ENCODE measurements around the gene ZNF43.
"Not testable (repeated sequence)": the region's sequence is repeated elsewhere in the genome, so short reads cannot be mapped to it uniquely, and the experiment has no call there.

The ZNF43 gene

GRCh38 chr19:21808400-21809000 lies 27.5 kb downstream of the ZNF43 start:
- DNase-seq (ENCODE audit: low read depth): not testable (repeated sequence)

DNA sequence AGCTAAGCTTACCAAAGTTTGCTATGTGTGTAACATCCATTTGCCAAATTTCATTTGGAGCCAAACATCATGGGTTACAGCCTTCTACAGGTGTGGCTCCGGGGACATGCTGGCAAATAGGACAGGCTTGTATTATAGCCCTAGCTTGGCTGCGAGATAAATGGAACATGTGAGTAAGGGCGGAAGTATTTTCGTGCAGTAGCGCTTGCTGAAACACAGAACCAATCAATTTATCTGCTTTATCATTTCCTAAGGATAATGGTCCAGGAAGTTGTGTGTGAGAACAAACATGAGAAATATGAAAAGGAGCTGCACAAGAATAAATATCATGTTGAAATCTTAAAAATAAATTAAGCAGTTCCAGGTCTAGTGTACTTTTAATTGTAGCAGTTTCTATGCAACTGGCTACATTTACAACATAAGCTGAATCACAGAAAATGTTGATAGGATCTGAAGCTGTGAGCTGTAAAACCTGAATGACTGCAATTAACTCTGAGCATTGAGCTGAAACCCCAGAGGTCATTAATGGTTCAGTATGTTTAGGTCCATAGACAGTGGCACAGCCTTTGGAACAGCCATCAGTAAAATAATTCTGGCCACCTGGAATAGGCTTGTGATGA lies 46.4 kb downstream of the ZNF43 start:
- no peak for DNase-seq (ENCODE audit: low read depth)

GRCh38 chr19:21786936-21787335 lies 49.0 kb downstream of the ZNF43 start:
- DNase-seq (ENCODE audit: low read depth): no peak

DNA sequence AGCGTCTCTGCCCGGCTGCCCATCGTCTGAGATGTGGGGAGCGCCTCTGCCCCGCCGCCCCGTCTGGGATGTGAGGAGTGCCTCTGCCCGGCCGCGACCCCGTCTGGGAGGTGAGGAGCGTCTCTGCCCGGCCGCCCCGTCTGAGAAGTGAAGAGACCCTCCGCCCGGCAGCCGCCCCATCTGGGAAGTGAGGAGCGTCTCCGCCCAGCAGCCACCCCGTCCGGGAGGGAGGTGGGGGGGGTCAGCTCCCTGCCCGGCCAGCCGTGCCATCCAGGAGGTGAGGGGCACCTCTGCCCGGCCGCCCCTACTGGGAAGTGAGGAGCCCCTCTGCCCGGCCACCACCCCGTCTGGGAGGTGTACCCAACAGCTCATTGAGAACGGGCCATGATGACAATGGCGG lies 60.2 kb downstream of the ZNF43 start:
- not testable (repeated sequence) for DNase-seq (ENCODE audit: low read depth)

DNA sequence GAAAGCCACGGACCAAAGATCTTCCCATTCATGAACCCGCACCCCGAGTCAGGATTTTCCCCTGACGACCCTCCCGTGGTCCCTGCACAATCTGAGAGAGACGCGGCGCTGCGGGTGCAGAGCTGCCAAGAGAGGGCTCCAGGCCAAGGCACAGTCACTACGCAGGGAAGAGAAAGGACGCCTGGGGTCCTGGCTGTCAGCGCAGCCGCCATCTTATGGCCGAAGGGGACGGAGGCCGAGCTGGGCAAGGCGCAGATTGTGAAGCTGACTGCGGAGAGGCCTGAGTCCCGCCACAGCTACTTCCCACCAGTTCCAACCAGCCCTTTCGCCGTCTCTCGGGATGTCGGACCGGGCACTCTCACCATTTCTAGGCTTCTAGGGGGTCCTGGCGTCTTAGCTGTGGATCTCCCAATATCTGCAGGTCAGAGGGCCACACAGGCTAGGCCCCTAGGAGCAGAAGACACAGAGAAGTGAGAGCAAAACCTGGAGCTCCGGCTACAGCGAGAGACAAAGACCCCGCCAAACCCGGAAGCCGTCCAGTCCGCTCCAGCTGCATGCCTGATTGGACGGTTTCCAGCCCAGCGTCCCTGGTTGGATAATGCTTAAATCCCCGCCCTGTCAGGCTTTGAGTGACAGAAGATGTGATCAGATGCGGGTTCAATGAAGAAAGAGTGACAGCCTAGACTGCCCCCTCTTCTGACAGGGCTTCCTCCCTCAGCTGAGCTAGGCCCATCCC lies 68.7 kb downstream of the ZNF43 start, which contains the start of gene ZNF100:
ZNF100 (minus strand) TSS at position 515 of the 736 bp plus-strand sequence; CDS start at position 365, 150 bp downstream.
- DNase-seq (ENCODE audit: low read depth): peak; percentile 86

DNA sequence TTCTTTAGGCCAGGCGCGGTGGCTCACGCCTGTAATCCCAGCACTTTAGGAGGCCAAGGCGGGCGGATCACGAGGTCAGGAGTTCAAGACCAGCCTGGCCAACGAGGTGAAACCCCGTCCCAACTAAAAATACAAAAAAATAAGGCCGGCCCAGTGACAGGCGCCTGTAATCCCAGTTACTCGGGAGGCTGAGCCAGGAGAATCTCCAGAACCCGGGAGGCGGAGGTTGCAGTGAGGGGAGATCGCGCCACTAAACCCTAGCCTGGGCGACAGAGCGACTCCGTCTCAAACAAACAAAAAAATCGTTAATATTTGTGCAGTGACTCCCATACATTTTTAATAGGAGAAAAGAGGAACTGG lies 69.3 kb downstream of the ZNF43 start:
- DNase-seq (ENCODE audit: low read depth): not testable (repeated sequence)

- no peak for DNase-seq (ENCODE audit: low read depth)
Measured at GRCh38 chr19:21765151-21765550, 70.8 kb downstream of the ZNF43 start.

GRCh38 chr19:21761547-21761946 lies 74.4 kb downstream of the ZNF43 start:
- DNase-seq (ENCODE audit: low read depth): not testable (repeated sequence)

DNA sequence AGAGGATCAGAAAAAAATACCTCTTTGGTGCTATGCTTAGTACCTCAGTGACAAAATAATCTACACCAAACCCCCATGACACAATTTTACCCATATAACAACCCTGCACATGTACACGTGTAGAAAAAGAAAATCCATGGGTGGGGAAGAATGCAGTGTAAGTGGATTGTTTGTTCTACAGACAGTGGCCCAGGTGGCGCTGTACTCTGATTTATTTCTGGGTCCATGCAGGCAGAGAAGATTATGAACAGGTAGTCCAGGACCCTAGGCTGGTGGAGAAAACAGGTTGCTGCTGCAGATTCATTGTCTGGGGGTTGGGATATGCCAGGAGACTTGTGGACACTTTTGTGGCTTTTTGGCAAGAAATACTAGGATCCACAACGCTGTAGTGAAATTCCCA lies 77.7 kb downstream of the ZNF43 start:
- DNase-seq (ENCODE audit: low read depth): no peak

DNA sequence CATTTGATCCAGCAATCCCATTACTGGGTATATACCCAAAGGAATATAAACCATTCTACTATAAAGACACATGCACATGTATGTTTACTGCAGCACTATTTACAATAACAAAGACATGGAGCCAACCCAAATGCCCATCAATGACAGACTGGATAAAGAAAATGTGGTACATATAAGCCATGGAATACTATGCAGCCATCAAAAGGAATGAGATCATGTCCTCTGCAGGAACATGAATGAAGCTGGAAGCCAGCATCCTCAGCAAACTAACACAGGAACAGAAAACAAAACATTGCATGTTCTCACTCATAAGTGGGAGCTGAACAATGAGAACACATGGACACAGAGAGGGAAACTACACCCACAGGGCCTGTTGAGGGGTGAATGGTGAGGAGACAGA lies 80.4 kb downstream of the ZNF43 start:
- DNase-seq (ENCODE audit: low read depth): not testable (repeated sequence)

Data from activated T-cell treated with anti-CD3 and anti-CD28 coated beads for 24 hours (primary cell).